Measurements from ENCODE around the gene NPY.

Gene NPY

DNA sequence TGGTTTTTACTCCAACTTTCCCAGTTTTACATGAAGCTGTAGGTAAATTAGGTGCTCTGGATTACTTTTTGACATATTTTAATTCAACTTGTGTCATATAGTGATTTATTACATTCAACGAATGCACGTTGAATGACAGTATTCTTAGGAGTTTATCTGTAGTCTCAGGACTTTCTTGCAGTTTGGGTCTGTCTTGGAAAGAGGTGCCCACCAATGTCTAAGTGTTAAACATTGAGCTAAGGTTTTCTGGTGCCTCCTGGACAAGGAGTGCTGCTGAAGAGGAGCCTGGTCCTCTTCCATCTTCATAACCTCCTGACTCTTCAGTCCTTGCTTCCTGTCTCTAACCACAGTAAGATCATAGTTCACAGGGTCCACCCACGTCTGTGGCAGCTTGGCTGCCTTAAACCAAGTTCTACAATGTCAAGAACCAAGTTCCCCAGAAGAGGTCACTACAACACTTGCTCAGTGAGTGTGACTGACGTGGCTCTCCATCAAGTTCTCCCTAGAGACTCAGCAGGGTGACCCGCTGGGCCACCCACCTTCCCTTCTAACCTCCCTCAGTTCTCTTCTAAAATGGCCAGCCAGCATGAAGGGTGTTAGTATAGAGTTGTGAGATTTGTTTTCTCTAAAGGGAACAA lies 6.1 kb downstream of the NPY start:
- peaks cover under 1% of the 10 kb centered on the region; the same call in 1 of the 2 replicates for H3K27me3 ChIP-seq (ENCODE audit: insufficient read depth, low read length)
- TF ChIP-seq EZH2 (IDR thresholded peaks at IDR 0.05; ENCODE audit: borderline replicate concordance, low read length) (no peak), CTCF (IDR thresholded peaks at IDR 0.05; ENCODE audit: low read length) (peak; percentile 85)
- H3K79me2 ChIP-seq (ENCODE audit: insufficient read depth, low read length) = no peaks in the 10 kb centered on the region
- no peaks in the 10 kb centered on the region for H3F3A ChIP-seq (ENCODE audit: insufficient read depth, low read length)
- H3K36me3 ChIP-seq (ENCODE audit: insufficient read depth, low read length) = no peaks in the 10 kb centered on the region
- H2AFZ ChIP-seq (ENCODE audit: low read length) = no peak overlapping the region
- H3K9ac ChIP-seq (ENCODE audit: low read length) = no peak overlapping the region
- no peak overlapping the region for H3K27ac ChIP-seq (ENCODE audit: low read depth, low read length, poor library complexity, severe bottlenecking)
- H3K9me2 ChIP-seq (ENCODE audit: low read depth, low read length) = no peaks in the 10 kb centered on the region
- H3K4me2 ChIP-seq (ENCODE audit: low read length) = no peak overlapping the region
- no peaks in the 10 kb centered on the region for H4K20me1 ChIP-seq (ENCODE audit: insufficient read depth, low read length)
- H3K9me3 ChIP-seq (ENCODE audit: low read length) = no peaks in the 10 kb centered on the region
- H3K4me3 ChIP-seq (ENCODE audit: low read depth, low read length, poor library complexity, severe bottlenecking) = no peak overlapping the region
- peaks cover 7% of the 10 kb centered on the region for H3K4me1 ChIP-seq (ENCODE audit: insufficient read depth, low read length, severe bottlenecking)

- Histone ChIP-seq H4K20me1 (ENCODE audit: insufficient read depth, low read length) (no peaks in the 10 kb centered on the region), H3K4me1 (ENCODE audit: insufficient read depth, low read length, severe bottlenecking) (peaks cover 7% of the 10 kb centered on the region), H3K79me2 (ENCODE audit: insufficient read depth, low read length) (no peaks in the 10 kb centered on the region), H3K4me3 (ENCODE audit: low read depth, low read length, poor library complexity, severe bottlenecking) (no peak overlapping the region), H3K9ac (ENCODE audit: low read length) (no peak overlapping the region), H3K36me3 (ENCODE audit: insufficient read depth, low read length) (no peaks in the 10 kb centered on the region), H2AFZ (ENCODE audit: low read length) (no peak overlapping the region), H3K4me2 (ENCODE audit: low read length) (no peak overlapping the region), H3F3A (ENCODE audit: insufficient read depth, low read length) (no peaks in the 10 kb centered on the region), H3K27ac (ENCODE audit: low read depth, low read length, poor library complexity, severe bottlenecking) (no peak overlapping the region), H3K27me3 (ENCODE audit: insufficient read depth, low read length) (no peaks in the 10 kb centered on the region), H3K9me3 (ENCODE audit: low read length) (no peaks in the 10 kb centered on the region), H3K9me2 (ENCODE audit: low read depth, low read length) (no peaks in the 10 kb centered on the region)
- TF ChIP-seq EZH2 (IDR thresholded peaks at IDR 0.05; ENCODE audit: borderline replicate concordance, low read length) (no peak), CTCF (IDR thresholded peaks at IDR 0.05; ENCODE audit: low read length) (no peak)
Measured at GRCh38 chr7:24291271-24291670, 7.3 kb downstream of the NPY start.

- H3K4me2 ChIP-seq (ENCODE audit: low read length) = no peak overlapping the region
- H3K27me3 ChIP-seq (ENCODE audit: insufficient read depth, low read length) = no peaks in the 10 kb centered on the region
- H4K20me1 ChIP-seq (ENCODE audit: insufficient read depth, low read length) = no peaks in the 10 kb centered on the region
- no peak overlapping the region for H3K27ac ChIP-seq (ENCODE audit: low read depth, low read length, poor library complexity, severe bottlenecking)
- H3K9ac ChIP-seq (ENCODE audit: low read length) = no peak overlapping the region
- no peaks in the 10 kb centered on the region for H3K9me2 ChIP-seq (ENCODE audit: low read depth, low read length)
- no peaks in the 10 kb centered on the region for H3K9me3 ChIP-seq (ENCODE audit: low read length)
- H3K4me1 ChIP-seq (ENCODE audit: insufficient read depth, low read length, severe bottlenecking) = peaks cover 7% of the 10 kb centered on the region
- TF ChIP-seq CTCF (IDR thresholded peaks at IDR 0.05; ENCODE audit: low read length) (no peak), EZH2 (IDR thresholded peaks at IDR 0.05; ENCODE audit: borderline replicate concordance, low read length) (no peak)
- H3K4me3 ChIP-seq (ENCODE audit: low read depth, low read length, poor library complexity, severe bottlenecking) = no peak overlapping the region
- H3K79me2 ChIP-seq (ENCODE audit: insufficient read depth, low read length) = no peaks in the 10 kb centered on the region
- H3K36me3 ChIP-seq (ENCODE audit: insufficient read depth, low read length) = no peaks in the 10 kb centered on the region
- no peaks in the 10 kb centered on the region for H3F3A ChIP-seq (ENCODE audit: insufficient read depth, low read length)
- H2AFZ ChIP-seq (ENCODE audit: low read length) = no peak overlapping the region
Measured at GRCh38 chr7:24297362-24297761, 13.4 kb downstream of the NPY start.
